ENCODE data around the gene CCDC97.

DNA sequence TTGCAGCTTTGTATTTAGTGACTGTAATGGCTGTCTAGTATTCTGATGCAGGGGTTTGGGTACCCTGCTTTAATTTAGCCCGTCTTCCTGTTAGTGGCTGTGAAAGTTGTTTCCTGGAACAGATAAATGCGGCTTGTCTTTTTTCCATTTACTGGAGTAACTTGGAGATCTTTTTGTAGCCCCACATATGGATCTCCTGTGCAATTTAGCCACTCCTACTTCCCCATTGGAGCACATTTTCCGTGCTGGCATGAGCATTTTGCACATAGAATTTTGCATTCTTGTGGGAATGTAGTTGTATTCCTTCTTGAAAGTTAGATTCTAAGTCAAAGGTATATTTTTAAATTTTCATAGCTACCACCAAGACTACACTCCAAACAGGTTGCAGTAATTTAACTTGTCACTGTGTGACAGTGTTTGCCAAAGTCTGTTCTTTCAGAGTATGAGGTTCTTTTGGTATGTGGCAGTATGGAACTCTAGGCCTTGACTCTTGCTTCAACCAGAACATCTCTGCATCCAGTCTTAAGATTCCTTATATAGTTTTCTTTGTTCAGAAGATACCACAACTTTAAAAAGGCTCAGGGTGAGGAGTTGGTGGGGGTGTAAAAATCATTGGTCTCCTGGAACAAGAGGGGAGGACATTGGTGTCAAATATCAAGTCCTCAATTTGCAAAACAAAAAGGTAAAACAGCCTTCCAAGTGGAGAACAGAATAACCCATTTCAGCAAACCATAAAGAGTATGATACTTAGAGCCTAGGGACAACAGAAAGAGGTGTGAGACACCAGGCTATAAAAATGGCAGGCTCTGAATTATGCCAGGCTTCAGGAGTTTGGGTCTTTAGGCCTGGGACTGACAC lies 21.1 kb upstream of the CCDC97 start:
- TF ChIP-seq POLR2A (IDR thresholded peaks at IDR 0.05) (no peak), CTCF (IDR thresholded peaks at IDR 0.05) (no peak)

Measured in heart left ventricle (tissue), 13 donors.